HepG2 (cell line): ENCODE results near the gene PTPA. TPM values are rescaled to one million over a fixed set of nuclear protein-coding genes. Genes with fewer than 3 reads are reported as not detected.

ENCODE experiments used
- ATAC-seq: fragments of 200-7000 bp; cut with Tn5 transposase; 3 replicates; pipeline ENCODE4 v1.9.1; 2020; ENCODE audit warnings: mild to moderate bottlenecking, moderate library complexity
- BruUV-seq: library from RNA; stranded (reverse); fragments of 400-500 nt; replicated peaks from 2 replicates; lab custom pipeline; 2021; lab: Mats Ljungman, UMichigan
- CTCF ChIA-PET: fragments of 300-600 bp; formaldehyde crosslinking; extraction: SDS; loops from one replicate; lab custom pipeline; 2021; ENCODE audit warnings: low total read pairs, inconsistent platforms, low intra/inter-chr PET ratio; lab: Yijun Ruan, JAX
- POLR2A ChIA-PET: fragments of 350-600 bp; sonication (Branson Sonifier 250); formaldehyde crosslinking; loops from one replicate; lab custom pipeline; 2020; ENCODE audit warnings: antibody characterized with exemption, inconsistent platforms; lab: Yijun Ruan, JAX
- DNase-seq: peaks from one replicate; pipeline ENCODE4 v3.0.0-alpha.2; 2015; ENCODE audit warnings: low spot score
- FAIRE-seq: peaks from 3 replicates; lab custom pipeline; 2011; peaks lifted over from hg19 to GRCh38; lab: Jason Lieb, UNC
- H2AFZ ChIP-seq: one replicate; pipeline ENCODE4 v1.6.1; 2011; ENCODE audit warnings: low read length, inconsistent platforms
- H3K27ac ChIP-seq: fragments of 300-600 bp; 3 replicates; pipeline ENCODE4 v1.8.0; 2011; ENCODE audit warnings: mixed run types, mild to moderate bottlenecking, mixed read lengths, low read length, inconsistent platforms; ENCODE audit not compliant: insufficient read depth; ENCODE audit errors: extremely low read length
- H3K27me3 ChIP-seq, 2 experiments: fragments of 200-600 bp in 1 of 2; 2 replicates in 1 of 2; 3 replicates in 1 of 2; pipeline versions ENCODE4 v1.6.0 to v1.8.0; 2011; ENCODE audit warnings: low read length in 2 of 2, mild to moderate bottlenecking in 2 of 2, moderate library complexity in 2 of 2, inconsistent platforms in 1 of 2; ENCODE audit not compliant: insufficient read depth in 2 of 2, control insufficient read depth in 1 of 2
- H3K36me3 ChIP-seq, 2 experiments: fragments of 200-600 bp in 1 of 2; replicated peaks in 1 of 2; 2 replicates in 1 of 2; 3 replicates in 1 of 2; pipeline versions ENCODE4 v1.5.1 to v1.8.0; 2011; ENCODE audit warnings: low read length in 2 of 2, inconsistent platforms in 1 of 2; ENCODE audit not compliant: insufficient read depth in 2 of 2, control insufficient read depth in 1 of 2
- H3K4me1 ChIP-seq: 2 replicates; pipeline ENCODE4 v1.5.1; 2012; ENCODE audit warnings: low read length, inconsistent platforms; ENCODE audit not compliant: insufficient read depth
- H3K4me2 ChIP-seq: 2 replicates; pipeline ENCODE4 v1.6.0; 2011; ENCODE audit warnings: low read depth, low read length, inconsistent platforms
- H3K4me3 ChIP-seq, 3 experiments: fragments of 200-600 bp in 1 of 3; sonication (generic), shearing (Covaris generic) in 1 of 3; replicated peaks in 1 of 3; 2 replicates each; pipeline ENCODE4 v1.5.1; 2011 to 2016; ENCODE audit warnings: low read length in 3 of 3, inconsistent platforms in 2 of 3, low read depth in 2 of 3, mild to moderate bottlenecking in 2 of 3, control low read depth in 1 of 3, mixed read lengths in 1 of 3; ENCODE audit not compliant: insufficient read depth in 1 of 3
- H3K79me2 ChIP-seq: one replicate; pipeline ENCODE4 v1.6.1; 2011; ENCODE audit warnings: low read length, inconsistent platforms; ENCODE audit not compliant: insufficient read depth
- H3K9ac ChIP-seq: 2 replicates; pipeline ENCODE4 v1.6.0; 2011; ENCODE audit warnings: mild to moderate bottlenecking, low read depth, low read length, inconsistent platforms; ENCODE audit not compliant: insufficient read depth
- H3K9me3 ChIP-seq: 2 replicates; pipeline ENCODE4 v1.5.1; 2012; ENCODE audit warnings: mild to moderate bottlenecking, low read length
- H4K20me1 ChIP-seq: 2 replicates; pipeline ENCODE4 v1.6.0; 2011; ENCODE audit warnings: inconsistent platforms, mild to moderate bottlenecking, low read length, moderate library complexity; ENCODE audit not compliant: insufficient read depth
- ATAD3A ChIP-seq: sonication (generic); formaldehyde crosslinking; IDR thresholded peaks from 2 replicates; pipeline ENCODE4 v1.4.0; 2020; ENCODE audit warnings: missing genetic modification reagents
- BHLHE40 ChIP-seq: IDR thresholded peaks from 2 replicates; pipeline ENCODE4 v1.6.1; 2011; ENCODE audit warnings: low read length, improper control_type of control experiment
- FOSL2 ChIP-seq: sonication (generic); formaldehyde crosslinking; IDR thresholded peaks from 2 replicates; pipeline ENCODE4 v1.4.0; 2020; ENCODE audit warnings: missing genetic modification reagents
- FOXK1 ChIP-seq: sonication (generic); formaldehyde crosslinking; IDR thresholded peaks from 2 replicates; pipeline ENCODE4 v1.4.0; 2020; ENCODE audit warnings: low read depth, missing genetic modification reagents, borderline replicate concordance
- HNRNPK ChIP-seq: fragments of 200-400 bp; formaldehyde crosslinking; IDR thresholded peaks from 2 replicates; pipeline ENCODE4 v1.6.1; 2018; ENCODE audit warnings: low read length, low read depth, moderate library complexity, mild to moderate bottlenecking; ENCODE audit not compliant: poor library complexity, severe bottlenecking
- IRF2 ChIP-seq: IDR thresholded peaks from 2 replicates; pipeline ENCODE4 v1.6.1; 2018; ENCODE audit warnings: missing genetic modification reagents, missing compliant biosample characterization
- KDM1A ChIP-seq: IDR thresholded peaks from 2 replicates; pipeline ENCODE4 v1.6.1; 2016; ENCODE audit warnings: missing compliant biosample characterization
- KDM5A ChIP-seq: fragments of 200-600 bp; sonication (generic); IDR thresholded peaks from 2 replicates; pipeline ENCODE4 v1.7.0; 2018; ENCODE audit warnings: antibody characterized with exemption, mild to moderate bottlenecking, low read length, borderline replicate concordance
- KDM5B ChIP-seq: sonication (generic); formaldehyde crosslinking; IDR thresholded peaks from 2 replicates; pipeline ENCODE4 v1.4.0; 2020; ENCODE audit warnings: missing genetic modification reagents, mild to moderate bottlenecking, borderline replicate concordance
- NONO ChIP-seq, 2 experiments: fragments of 450-650 bp in 1 of 2; sonication (generic) in 1 of 2; formaldehyde crosslinking in 1 of 2; IDR thresholded peaks in 1 of 2; conservative IDR thresholded peaks in 1 of 2; 2 replicates each; pipeline versions ENCODE4 v1.6.1 to v1.8.0; 2017 to 2022; ENCODE audit warnings: mild to moderate bottlenecking in 1 of 2, missing genetic modification reagents in 1 of 2, moderate library complexity in 1 of 2
- NR2C2 ChIP-seq: sonication (generic); formaldehyde crosslinking; IDR thresholded peaks from 2 replicates; pipeline ENCODE4 v1.4.0; 2020; ENCODE audit warnings: missing genetic modification reagents, mild to moderate bottlenecking, moderate library complexity, borderline replicate concordance
- NR2F1 ChIP-seq, 2 experiments: fragments of 450-650 bp in 1 of 2; formaldehyde crosslinking in 1 of 2; IDR thresholded peaks; 2 replicates each; pipeline versions ENCODE4 v1.5.0 to v1.6.1; 2016 to 2020; ENCODE audit warnings: mild to moderate bottlenecking in 1 of 2, missing compliant biosample characterization in 1 of 2, missing genetic modification reagents in 1 of 2, moderate library complexity in 1 of 2
- SKI ChIP-seq: fragments of 450-650 bp; IDR thresholded peaks from one replicate; pipeline ENCODE4 v1.6.1; 2018; ENCODE audit warnings: mild to moderate bottlenecking; ENCODE audit not compliant: partially characterized antibody
- ZNF20 ChIP-seq: sonication (generic); formaldehyde crosslinking; IDR thresholded peaks from 2 replicates; pipeline ENCODE4 v1.4.0; 2020; ENCODE audit warnings: mild to moderate bottlenecking, moderate library complexity, missing genetic modification reagents
- ZNF510 ChIP-seq: sonication (generic); formaldehyde crosslinking; IDR thresholded peaks from 2 replicates; pipeline ENCODE4 v1.4.0; 2020; ENCODE audit warnings: low read depth, mild to moderate bottlenecking, missing genetic modification reagents
- ZNF839 ChIP-seq: sonication (generic); formaldehyde crosslinking; IDR thresholded peaks from 2 replicates; pipeline ENCODE4 v1.4.0; 2020; ENCODE audit warnings: missing genetic modification reagents, mild to moderate bottlenecking, borderline replicate concordance
- WGBS: methylation state at CpG from one replicate; pipeline ENCODE4 v1.1.6; 2017; ENCODE audit warnings: low lambda C conversion rate; 5-methylcytosine and 5-hydroxymethylcytosine counted together
- in situ Hi-C: cut with HindIII; loops from 2 replicates; pipeline ENCODE4 v1.10.0; 2017; ENCODE audit warnings: low pct_unique_long_range_greater_than_20kb; ENCODE audit not compliant: extremely low pct_ligation_motif_present
- intact Hi-C: fragments of 100-400 bp; cut with micrococcal nuclease; formaldehyde crosslinking; loops from one replicate; pipeline ENCODE4 v1.10.0; 2022; ENCODE audit not compliant: unreplicated experiment
- polyA plus RNA-seq, 8 experiments: library from polyadenylated mRNA; depleted of rRNA in 3 of 8; stranded (reverse) in 7 of 8; unstranded in 1 of 8; fragments of >200 nt; fragmentation: Illumina TruSeq in 4 of 8; extraction: Trizol in 4 of 8; gene quantifications; 2 replicates each; pipeline versions ENCODE4 v1.2.1 to v1.2.3, GENCODE V29; 2011 to 2016; ENCODE audit warnings: low read depth in 4 of 8, missing spikeins in 1 of 8, mixed read lengths in 1 of 8; ENCODE audit not compliant: insufficient read depth in 1 of 8
- total RNA-seq, 5 experiments: library from RNA; depleted of rRNA; stranded (reverse); fragments of >200 nt; fragmentation: Illumina TruSeq; extraction: Trizol; gene quantifications; 2 replicates each; pipeline ENCODE4 v1.2.3, GENCODE V29; 2016; ENCODE audit warnings: low read depth in 1 of 5
- TF ChIP-seq, protein P1 (sequence below): IDR thresholded peaks from 2 replicates; pipeline ENCODE4 v1.6.1; 2016; ENCODE audit warnings: missing genetic modification reagents, missing compliant biosample characterization
- TF ChIP-seq, protein P2 (sequence below): sonication (generic); formaldehyde crosslinking; IDR thresholded peaks from 2 replicates; pipeline ENCODE4 v1.5.1; 2020; ENCODE audit warnings: mild to moderate bottlenecking, missing genetic modification reagents, moderate library complexity
- TF ChIP-seq, protein P3 (sequence below): sonication (generic); formaldehyde crosslinking; IDR thresholded peaks from 2 replicates; pipeline ENCODE4 v1.8.1; 2022; ENCODE audit warnings: mild to moderate bottlenecking, missing genetic modification reagents

Gene PTPA
- total and polyA plus RNA-seq, 2 of the 13 experiments (the other 11 are each of a cell fraction or from before 2014, with no cell fraction given): 79.3 to 105 TPM

DNA sequence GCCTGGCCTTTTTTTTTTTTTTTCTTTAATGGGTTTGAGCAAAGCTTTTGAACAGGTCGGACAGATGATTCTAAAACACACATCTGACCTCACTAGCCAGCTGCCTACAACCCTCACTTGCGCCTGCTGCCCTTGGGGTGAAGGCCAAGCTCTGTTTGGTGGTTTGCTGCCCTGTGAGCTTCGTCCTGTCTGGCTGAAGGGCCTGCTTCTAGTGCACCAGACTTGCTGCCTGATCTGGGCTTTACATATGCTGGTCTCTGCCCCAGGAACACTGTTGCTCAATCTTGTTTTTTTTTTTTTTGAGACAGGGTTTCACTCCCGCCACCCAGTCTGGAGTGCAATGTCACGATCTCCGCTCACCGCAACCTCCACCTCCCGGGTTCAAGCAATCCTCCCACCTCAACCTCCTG is 46.7 kb upstream of the PTPA start:
- Histone ChIP-seq H3K4me2 (peak overlapping the region; percentile 15; the same call in 1 of the 2 replicates), H4K20me1 (no peaks in the 10 kb centered on the region), H2AFZ (no peak overlapping the region), H3K27me3 (no peaks in the 10 kb centered on the region), H3K9me3 (no peaks in the 10 kb centered on the region), H3K4me1 (peaks cover 26% of the 10 kb centered on the region), H3K36me3 (peaks cover 3 to 19% of the 10 kb centered on the region in 2 experiments; a peak in 3 of 5 replicates), H3K79me2 (no peaks in the 10 kb centered on the region), H3K4me3 (no peak overlapping the region), H3K9ac (0 out of 2 replicates have a peak overlapping the region, but pooled peaks have one; percentile 17), H3K27ac (peak overlapping the region; percentile 66)
- peak; percentile 98 for FAIRE-seq
- ChIA-PET CTCF (no interaction called here), POLR2A (interaction anchor here (0.7 to 1.6 kb wide), 6 partner anchors 12 to 47 kb away, joined by 3 to 17 read pairs (median 4); partner anchors contain the start of genes DOLPP1, MIGA2, PTPA and SH3GLB2)
- WGBS: 11% methylated on average over 8 of the region's 8 CpGs
- ATAC-seq: peak; percentile 94
- BruUV-seq: no TSS peak
- intact Hi-C loops (no loop called here), in situ Hi-C loops (no loop called here)
- peak; percentile 95 for DNase-seq
- TF ChIP-seq ZNF510: no peak; the same call in 1 of the 2 replicates
- no peak for TF ChIP-seq KDM5A
- TF ChIP-seq FOXK1 (CRISPR knock-in tag): peak; percentile 77; the same call in 1 of the 2 replicates
- peak; percentile 53; the same call in 1 of the 2 replicates for TF ChIP-seq IRF2
- TF ChIP-seq NR2F1 (CRISPR knock-in tag; IDR thresholded peaks at IDR 0.05): peak; percentile 56 to 83
- no peak for TF ChIP-seq NONO (IDR thresholded peaks at IDR 0.05)
- TF ChIP-seq NONO (CRISPR knock-in tag; conservative IDR thresholded peaks at IDR 0.05): peak; percentile 88
- TF ChIP-seq ZNF20 (CRISPR knock-in tag): no peak
- no peak for TF ChIP-seq BHLHE40
- no peak for TF ChIP-seq FOSL2
- TF ChIP-seq SKI: peak; percentile 99
- TF ChIP-seq KDM1A (CRISPR knock-in tag): 0 out of 2 replicates have a peak, but pooled peaks have one; percentile 15
- peak; percentile 86 for TF ChIP-seq NR2C2 (CRISPR knock-in tag)
- TF ChIP-seq, protein P1, sequence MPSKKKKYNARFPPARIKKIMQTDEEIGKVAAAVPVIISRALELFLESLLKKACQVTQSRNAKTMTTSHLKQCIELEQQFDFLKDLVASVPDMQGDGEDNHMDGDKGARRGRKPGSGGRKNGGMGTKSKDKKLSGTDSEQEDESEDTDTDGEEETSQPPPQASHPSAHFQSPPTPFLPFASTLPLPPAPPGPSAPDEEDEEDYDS (CRISPR knock-in tag): peak; percentile 28; the same call in 1 of the 2 replicates
- TF ChIP-seq ZNF839: no peak
- TF ChIP-seq KDM5B (CRISPR knock-in tag): peak; percentile 53; the same call in 1 of the 2 replicates
- no peak for TF ChIP-seq HNRNPK
- TF ChIP-seq ATAD3A (CRISPR knock-in tag): no peak
- TF ChIP-seq, protein P2, sequence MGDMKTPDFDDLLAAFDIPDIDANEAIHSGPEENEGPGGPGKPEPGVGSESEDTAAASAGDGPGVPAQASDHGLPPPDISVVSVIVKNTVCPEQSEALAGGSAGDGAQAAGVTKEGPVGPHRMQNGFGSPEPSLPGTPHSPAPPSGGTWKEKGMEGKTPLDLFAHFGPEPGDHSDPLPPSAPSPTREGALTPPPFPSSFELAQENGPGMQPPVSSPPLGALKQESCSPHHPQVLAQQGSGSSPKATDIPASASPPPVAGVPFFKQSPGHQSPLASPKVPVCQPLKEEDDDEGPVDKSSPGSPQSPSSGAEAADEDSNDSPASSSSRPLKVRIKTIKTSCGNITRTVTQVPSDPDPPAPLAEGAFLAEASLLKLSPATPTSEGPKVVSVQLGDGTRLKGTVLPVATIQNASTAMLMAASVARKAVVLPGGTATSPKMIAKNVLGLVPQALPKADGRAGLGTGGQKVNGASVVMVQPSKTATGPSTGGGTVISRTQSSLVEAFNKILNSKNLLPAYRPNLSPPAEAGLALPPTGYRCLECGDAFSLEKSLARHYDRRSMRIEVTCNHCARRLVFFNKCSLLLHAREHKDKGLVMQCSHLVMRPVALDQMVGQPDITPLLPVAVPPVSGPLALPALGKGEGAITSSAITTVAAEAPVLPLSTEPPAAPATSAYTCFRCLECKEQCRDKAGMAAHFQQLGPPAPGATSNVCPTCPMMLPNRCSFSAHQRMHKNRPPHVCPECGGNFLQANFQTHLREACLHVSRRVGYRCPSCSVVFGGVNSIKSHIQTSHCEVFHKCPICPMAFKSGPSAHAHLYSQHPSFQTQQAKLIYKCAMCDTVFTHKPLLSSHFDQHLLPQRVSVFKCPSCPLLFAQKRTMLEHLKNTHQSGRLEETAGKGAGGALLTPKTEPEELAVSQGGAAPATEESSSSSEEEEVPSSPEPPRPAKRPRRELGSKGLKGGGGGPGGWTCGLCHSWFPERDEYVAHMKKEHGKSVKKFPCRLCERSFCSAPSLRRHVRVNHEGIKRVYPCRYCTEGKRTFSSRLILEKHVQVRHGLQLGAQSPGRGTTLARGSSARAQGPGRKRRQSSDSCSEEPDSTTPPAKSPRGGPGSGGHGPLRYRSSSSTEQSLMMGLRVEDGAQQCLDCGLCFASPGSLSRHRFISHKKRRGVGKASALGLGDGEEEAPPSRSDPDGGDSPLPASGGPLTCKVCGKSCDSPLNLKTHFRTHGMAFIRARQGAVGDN: peak; percentile 90
- TF ChIP-seq, protein P3, sequence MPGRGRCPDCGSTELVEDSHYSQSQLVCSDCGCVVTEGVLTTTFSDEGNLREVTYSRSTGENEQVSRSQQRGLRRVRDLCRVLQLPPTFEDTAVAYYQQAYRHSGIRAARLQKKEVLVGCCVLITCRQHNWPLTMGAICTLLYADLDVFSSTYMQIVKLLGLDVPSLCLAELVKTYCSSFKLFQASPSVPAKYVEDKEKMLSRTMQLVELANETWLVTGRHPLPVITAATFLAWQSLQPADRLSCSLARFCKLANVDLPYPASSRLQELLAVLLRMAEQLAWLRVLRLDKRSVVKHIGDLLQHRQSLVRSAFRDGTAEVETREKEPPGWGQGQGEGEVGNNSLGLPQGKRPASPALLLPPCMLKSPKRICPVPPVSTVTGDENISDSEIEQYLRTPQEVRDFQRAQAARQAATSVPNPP (CRISPR knock-in tag): no peak
